ENCODE results near the gene HECTD1.

The HECTD1 gene

DNA sequence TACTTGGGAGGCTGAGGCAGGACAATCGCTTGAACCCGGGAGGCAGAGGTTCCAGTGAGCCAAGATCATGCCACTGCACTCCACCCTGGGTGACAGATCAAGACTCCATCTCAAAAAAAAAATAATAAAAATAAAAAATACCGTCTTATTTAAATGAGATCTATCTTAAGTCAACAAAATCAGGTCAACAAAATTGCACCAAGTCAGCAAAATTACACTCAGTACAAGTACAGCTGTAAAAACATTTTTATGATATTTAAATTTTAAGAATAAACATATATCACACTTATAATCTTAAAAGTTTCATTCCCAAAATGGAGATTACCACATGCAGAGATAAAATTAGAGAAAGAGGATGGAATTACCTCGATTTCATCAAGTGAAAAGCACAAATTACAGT is 33.2 kb downstream of the HECTD1 start:
- no peak for TF ChIP-seq CTCF (conservative IDR thresholded peaks at IDR 0.05; ENCODE audit: low read depth, low read length)
- H3K4me3 ChIP-seq (ENCODE audit: low read depth, low read length) = no peak overlapping the region
- no peak for DNase-seq (ENCODE audit: low read depth)

- no peak overlapping the region for H3K4me3 ChIP-seq (ENCODE audit: low read depth, low read length)
- no peak for DNase-seq (ENCODE audit: low read depth)
- TF ChIP-seq CTCF (conservative IDR thresholded peaks at IDR 0.05; ENCODE audit: low read depth, low read length) = no peak
Observed at GRCh38 chr14:31173120-31173837, 34.3 kb downstream of the HECTD1 start.

GRCh38 chr14:31172084-31172483 is 35.5 kb downstream of the HECTD1 start:
- peak; percentile 16 for DNase-seq (ENCODE audit: low read depth)
- H3K4me3 ChIP-seq (ENCODE audit: low read depth, low read length) = no peak overlapping the region
- TF ChIP-seq CTCF (conservative IDR thresholded peaks at IDR 0.05; ENCODE audit: low read depth, low read length) = no peak

- TF ChIP-seq CTCF (conservative IDR thresholded peaks at IDR 0.05; ENCODE audit: low read depth, low read length) = no peak
- H3K4me3 ChIP-seq (ENCODE audit: low read depth, low read length) = no peak overlapping the region
- DNase-seq (ENCODE audit: low read depth) = no peak
Observed at GRCh38 chr14:31170411-31170810, 37.2 kb downstream of the HECTD1 start.

GRCh38 chr14:31169877-31170276 is 37.7 kb downstream of the HECTD1 start:
- no peak overlapping the region for H3K4me3 ChIP-seq (ENCODE audit: low read depth, low read length)
- DNase-seq (ENCODE audit: low read depth) = no peak
- TF ChIP-seq CTCF (conservative IDR thresholded peaks at IDR 0.05; ENCODE audit: low read depth, low read length) = no peak

- no peak overlapping the region for H3K4me3 ChIP-seq (ENCODE audit: low read depth, low read length)
- TF ChIP-seq CTCF (conservative IDR thresholded peaks at IDR 0.05; ENCODE audit: low read depth, low read length) = no peak
- DNase-seq (ENCODE audit: low read depth) = no peak
Observed at GRCh38 chr14:31167032-31167431, 40.6 kb downstream of the HECTD1 start.

GRCh38 chr14:31166271-31166561 is 41.4 kb downstream of the HECTD1 start:
- DNase-seq (ENCODE audit: low read depth) = peak; percentile 27
- TF ChIP-seq CTCF (conservative IDR thresholded peaks at IDR 0.05; ENCODE audit: low read depth, low read length) = no peak
- no peak overlapping the region for H3K4me3 ChIP-seq (ENCODE audit: low read depth, low read length)
